Panc1 (cell line): ENCODE data around the gene SCN10A. TPM values are rescaled to one million over a fixed set of nuclear protein-coding genes. Genes with fewer than 3 reads are reported as not detected.

ENCODE experiments used
- ATAC-seq: fragments of 200-7000 bp; cut with Tn5 transposase; 2 replicates; pipeline ENCODE4 v1.9.1; 2020; ENCODE audit warnings: mild to moderate bottlenecking, moderate library complexity
- BruUV-seq: library from RNA; stranded (reverse); fragments of 400-500 nt; replicated peaks from 2 replicates; lab custom pipeline; 2021; lab: Mats Ljungman, UMichigan
- CTCF ChIA-PET: fragments of 300-600 bp; sonication (Branson Sonifier 250); formaldehyde crosslinking; loops from one replicate; lab custom pipeline; 2022; ENCODE audit warnings: antibody characterized with exemption; lab: Charles Lee
- POLR2A ChIA-PET: fragments of 300-600 bp; sonication (Branson Sonifier 250); formaldehyde crosslinking; loops from one replicate; lab custom pipeline; 2022; ENCODE audit warnings: antibody characterized with exemption; lab: Charles Lee
- DNase-seq: peaks from one replicate; pipeline ENCODE4 v3.0.0-alpha.2; 2010; ENCODE audit warnings: low read depth, low spot score
- H3K27ac ChIP-seq: 2 replicates; pipeline ENCODE4 v1.5.1; 2011; ENCODE audit warnings: mild to moderate bottlenecking, low read length, inconsistent platforms
- H3K27me3 ChIP-seq: fragments of 200-500 bp; sonication (Bioruptor generic); 2 replicates; pipeline ENCODE4 v1.6.0; 2014; ENCODE audit warnings: low read length, inconsistent platforms; ENCODE audit not compliant: control insufficient read depth, insufficient read depth
- H3K36me3 ChIP-seq: fragments of 200-500 bp; sonication (Bioruptor generic); 2 replicates; pipeline ENCODE4 v1.5.1; 2014; ENCODE audit warnings: inconsistent platforms, mild to moderate bottlenecking, low read length, moderate library complexity; ENCODE audit not compliant: control insufficient read depth, insufficient read depth
- H3K4me1 ChIP-seq: 2 replicates; pipeline ENCODE4 v1.5.1; 2011; ENCODE audit warnings: inconsistent platforms, mild to moderate bottlenecking, low read length, moderate library complexity; ENCODE audit not compliant: control insufficient read depth, insufficient read depth
- H3K4me3 ChIP-seq, 2 experiments: 2 replicates each; pipeline ENCODE4 v1.5.1; 2011 to 2012; ENCODE audit warnings: low read depth in 2 of 2, low read length in 2 of 2, mild to moderate bottlenecking in 2 of 2, inconsistent platforms in 1 of 2, moderate library complexity in 1 of 2
- H3K9me3 ChIP-seq: fragments of 200-500 bp; sonication (Bioruptor generic); 2 replicates; pipeline ENCODE4 v1.5.1; 2014; ENCODE audit warnings: low read depth, mild to moderate bottlenecking, inconsistent platforms, low read length, moderate library complexity; ENCODE audit not compliant: control insufficient read depth, insufficient read depth
- POLR2AphosphoS5 ChIP-seq: IDR thresholded peaks from 2 replicates; pipeline ENCODE4 v1.6.1; 2012; ENCODE audit warnings: mild to moderate bottlenecking, low read depth, low read length, moderate library complexity
- SIN3A ChIP-seq: IDR thresholded peaks from 2 replicates; pipeline ENCODE4 v1.6.1; 2012; ENCODE audit warnings: low read depth, mild to moderate bottlenecking, low read length, moderate library complexity, borderline replicate concordance; ENCODE audit not compliant: insufficient read depth
- TCF7L2 ChIP-seq: IDR thresholded peaks from 2 replicates; pipeline ENCODE4 v1.6.1; 2011; ENCODE audit warnings: mild to moderate bottlenecking, low read depth, low read length, inconsistent platforms
- in situ Hi-C: cut with HindIII; loops from 2 replicates; pipeline ENCODE4 v1.10.0; 2016; ENCODE audit warnings: low sequenced_read_pairs, low pct_unique_long_range_greater_than_20kb
- intact Hi-C: fragments of 100-400 bp; cut with micrococcal nuclease; formaldehyde crosslinking; loops from one replicate; pipeline ENCODE4 v1.10.0; 2022; ENCODE audit not compliant: unreplicated experiment
- total RNA-seq: library from RNA; stranded (reverse); gene quantifications from one replicate; pipeline ENCODE4 v1.2.1, GENCODE V29; 2021; ENCODE audit not compliant: unreplicated experiment
- TF ChIP-seq, protein P1 (sequence below): fragments of 450-650 bp; IDR thresholded peaks from 2 replicates; pipeline ENCODE4 v1.5.1; 2017; ENCODE audit warnings: mild to moderate bottlenecking
- TF ChIP-seq, protein P2 (sequence below), 2 experiments: IDR thresholded peaks; 2 replicates each; pipeline ENCODE4 v1.6.1; 2011 to 2012; ENCODE audit warnings: low read depth in 2 of 2, control low read depth in 1 of 2, low read length in 1 of 2, mild to moderate bottlenecking in 1 of 2, moderate library complexity in 1 of 2; ENCODE audit not compliant: insufficient read depth in 1 of 2

Gene SCN10A
- total RNA-seq, 1 experiment from 2014 or later = not detected

DNA sequence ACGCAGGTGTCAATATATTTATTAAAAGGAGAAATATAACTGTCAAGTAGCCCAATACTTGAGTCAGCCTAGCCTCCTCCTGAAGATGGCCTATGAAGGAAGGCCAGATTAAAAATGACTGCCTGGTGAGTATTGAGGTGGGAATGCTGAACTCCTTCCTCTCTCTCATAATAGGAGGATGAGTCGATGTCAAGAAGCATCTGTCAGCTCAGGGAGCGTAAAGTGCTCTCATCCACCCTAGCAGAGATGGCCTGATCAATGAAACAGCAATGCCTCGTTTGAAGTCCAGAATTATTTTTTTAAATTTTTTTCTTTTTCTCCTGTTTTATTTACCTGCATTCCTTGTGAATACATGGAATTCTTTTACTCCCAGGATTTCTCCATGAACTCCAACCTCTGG, 58.3 kb downstream of the SCN10A start:
- Histone ChIP-seq H3K9me3 (no peaks in the 10 kb centered on the region), H3K27ac (no peak overlapping the region), H3K4me3 (no peak overlapping the region), H3K4me1 (no peaks in the 10 kb centered on the region), H3K27me3 (no peaks in the 10 kb centered on the region; the same call in 1 of the 2 replicates), H3K36me3 (no peaks in the 10 kb centered on the region)
- ChIA-PET POLR2A (no interaction called here), CTCF (no interaction called here)
- no peak for ATAC-seq
- BruUV-seq = no TSS peak
- intact Hi-C loops (no loop called here), in situ Hi-C loops (no loop called here)
- TF ChIP-seq, protein P1, sequence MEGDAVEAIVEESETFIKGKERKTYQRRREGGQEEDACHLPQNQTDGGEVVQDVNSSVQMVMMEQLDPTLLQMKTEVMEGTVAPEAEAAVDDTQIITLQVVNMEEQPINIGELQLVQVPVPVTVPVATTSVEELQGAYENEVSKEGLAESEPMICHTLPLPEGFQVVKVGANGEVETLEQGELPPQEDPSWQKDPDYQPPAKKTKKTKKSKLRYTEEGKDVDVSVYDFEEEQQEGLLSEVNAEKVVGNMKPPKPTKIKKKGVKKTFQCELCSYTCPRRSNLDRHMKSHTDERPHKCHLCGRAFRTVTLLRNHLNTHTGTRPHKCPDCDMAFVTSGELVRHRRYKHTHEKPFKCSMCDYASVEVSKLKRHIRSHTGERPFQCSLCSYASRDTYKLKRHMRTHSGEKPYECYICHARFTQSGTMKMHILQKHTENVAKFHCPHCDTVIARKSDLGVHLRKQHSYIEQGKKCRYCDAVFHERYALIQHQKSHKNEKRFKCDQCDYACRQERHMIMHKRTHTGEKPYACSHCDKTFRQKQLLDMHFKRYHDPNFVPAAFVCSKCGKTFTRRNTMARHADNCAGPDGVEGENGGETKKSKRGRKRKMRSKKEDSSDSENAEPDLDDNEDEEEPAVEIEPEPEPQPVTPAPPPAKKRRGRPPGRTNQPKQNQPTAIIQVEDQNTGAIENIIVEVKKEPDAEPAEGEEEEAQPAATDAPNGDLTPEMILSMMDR = no peak
- TF ChIP-seq POLR2AphosphoS5 (no peak), TCF7L2 (no peak), SIN3A (no peak)
- TF ChIP-seq, protein P2, sequence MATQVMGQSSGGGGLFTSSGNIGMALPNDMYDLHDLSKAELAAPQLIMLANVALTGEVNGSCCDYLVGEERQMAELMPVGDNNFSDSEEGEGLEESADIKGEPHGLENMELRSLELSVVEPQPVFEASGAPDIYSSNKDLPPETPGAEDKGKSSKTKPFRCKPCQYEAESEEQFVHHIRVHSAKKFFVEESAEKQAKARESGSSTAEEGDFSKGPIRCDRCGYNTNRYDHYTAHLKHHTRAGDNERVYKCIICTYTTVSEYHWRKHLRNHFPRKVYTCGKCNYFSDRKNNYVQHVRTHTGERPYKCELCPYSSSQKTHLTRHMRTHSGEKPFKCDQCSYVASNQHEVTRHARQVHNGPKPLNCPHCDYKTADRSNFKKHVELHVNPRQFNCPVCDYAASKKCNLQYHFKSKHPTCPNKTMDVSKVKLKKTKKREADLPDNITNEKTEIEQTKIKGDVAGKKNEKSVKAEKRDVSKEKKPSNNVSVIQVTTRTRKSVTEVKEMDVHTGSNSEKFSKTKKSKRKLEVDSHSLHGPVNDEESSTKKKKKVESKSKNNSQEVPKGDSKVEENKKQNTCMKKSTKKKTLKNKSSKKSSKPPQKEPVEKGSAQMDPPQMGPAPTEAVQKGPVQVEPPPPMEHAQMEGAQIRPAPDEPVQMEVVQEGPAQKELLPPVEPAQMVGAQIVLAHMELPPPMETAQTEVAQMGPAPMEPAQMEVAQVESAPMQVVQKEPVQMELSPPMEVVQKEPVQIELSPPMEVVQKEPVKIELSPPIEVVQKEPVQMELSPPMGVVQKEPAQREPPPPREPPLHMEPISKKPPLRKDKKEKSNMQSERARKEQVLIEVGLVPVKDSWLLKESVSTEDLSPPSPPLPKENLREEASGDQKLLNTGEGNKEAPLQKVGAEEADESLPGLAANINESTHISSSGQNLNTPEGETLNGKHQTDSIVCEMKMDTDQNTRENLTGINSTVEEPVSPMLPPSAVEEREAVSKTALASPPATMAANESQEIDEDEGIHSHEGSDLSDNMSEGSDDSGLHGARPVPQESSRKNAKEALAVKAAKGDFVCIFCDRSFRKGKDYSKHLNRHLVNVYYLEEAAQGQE (IDR thresholded peaks at IDR 0.05; ENCODE audit: insufficient read depth in 1 of 2, low read depth in 2 of 2, low read length in 1 of 2) = no peak
- DNase-seq = no peak

DNA sequence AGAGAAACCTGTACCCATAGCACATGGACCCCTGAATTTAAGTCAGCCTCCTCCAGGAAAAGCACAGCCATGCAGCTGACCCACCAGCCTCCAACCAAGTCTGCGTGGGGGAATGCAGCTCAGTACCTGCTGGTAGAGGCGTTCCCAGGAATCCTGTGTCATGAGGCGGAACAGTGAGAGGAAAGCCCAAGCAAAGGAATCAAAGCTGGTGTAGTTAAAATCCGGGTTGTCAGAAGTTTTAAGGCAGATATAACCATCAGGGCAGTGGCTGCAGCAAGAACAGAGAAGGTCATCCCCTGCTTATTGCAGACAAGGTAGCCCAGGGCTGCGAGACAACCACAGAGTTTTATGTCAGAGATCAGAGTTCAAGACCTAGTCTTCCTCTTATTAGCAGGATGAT, 59.1 kb downstream of the SCN10A start:
- Histone ChIP-seq H3K27me3 (no peaks in the 10 kb centered on the region; the same call in 1 of the 2 replicates), H3K27ac (no peak overlapping the region), H3K4me3 (no peak overlapping the region), H3K36me3 (no peaks in the 10 kb centered on the region), H3K4me1 (no peaks in the 10 kb centered on the region), H3K9me3 (no peaks in the 10 kb centered on the region)
- DNase-seq = no peak
- intact Hi-C loops = no loop called here
- TF ChIP-seq, protein P1 = no peak
- TF ChIP-seq, protein P2 (IDR thresholded peaks at IDR 0.05; ENCODE audit: insufficient read depth in 1 of 2, low read depth in 2 of 2, low read length in 1 of 2) = no peak
- TF ChIP-seq TCF7L2 (no peak), POLR2AphosphoS5 (no peak), SIN3A (no peak)
- in situ Hi-C loops = no loop called here
- POLR2A ChIA-PET = no interaction called here
- ATAC-seq = no peak
- CTCF ChIA-PET = no interaction called here
- BruUV-seq = no TSS peak
